ENCODE measurements around the gene CACNG6.

DNA sequence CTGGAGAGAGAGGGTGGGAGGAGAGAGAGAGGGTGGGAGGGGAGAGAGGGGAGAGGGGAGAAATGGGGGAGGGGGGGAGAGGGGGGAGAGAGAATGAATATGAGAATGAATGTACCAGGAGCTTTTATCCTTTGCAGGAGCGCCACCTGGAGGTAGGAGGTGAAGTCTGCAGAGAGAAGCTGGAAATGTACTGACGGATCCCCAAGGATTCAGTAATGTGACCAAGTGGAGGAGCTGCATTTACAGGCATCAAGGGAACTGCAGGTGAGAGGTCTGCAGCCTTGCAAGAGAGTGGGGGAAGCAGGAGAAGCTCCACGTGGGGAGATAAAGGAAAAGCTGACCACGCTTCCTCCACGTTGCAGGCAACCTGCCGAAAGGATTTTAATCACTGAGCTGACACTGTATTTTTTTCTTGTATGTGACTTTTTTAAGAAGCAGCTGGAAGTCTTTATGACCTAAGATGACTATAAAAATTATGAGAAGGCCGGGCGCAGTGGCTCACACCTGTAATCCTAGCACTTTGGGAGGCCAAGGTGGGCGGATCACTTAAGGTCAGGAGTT, 38.6 kb downstream of the CACNG6 start:
- TF ChIP-seq EZH2phosphoT487 (IDR thresholded peaks at IDR 0.05; ENCODE audit: insufficient read depth, low read depth) (no peak), EZH2 (IDR thresholded peaks at IDR 0.05; ENCODE audit: insufficient read depth, poor library complexity, severe bottlenecking) (no peak)
